Osteoblast (primary cell): ENCODE results near the gene AIFM2. TPM values are rescaled to one million over a fixed set of nuclear protein-coding genes. Genes with fewer than 3 reads are reported as not detected.

ENCODE experiments used
- DNase-seq: peaks from one replicate; pipeline ENCODE4 v3.0.0; 2011; ENCODE audit warnings: low spot score, mixed read lengths; ENCODE audit not compliant: insufficient read length; ENCODE audit errors: missing footprints
- H2AFZ ChIP-seq: 2 replicates; pipeline ENCODE4 v1.6.0; 2011; ENCODE audit warnings: mild to moderate bottlenecking, low read length
- H3K27ac ChIP-seq: 2 replicates; pipeline ENCODE4 v1.5.1; 2011; ENCODE audit warnings: mild to moderate bottlenecking, low read depth, low read length, moderate library complexity
- H3K27me3 ChIP-seq: 2 replicates; pipeline ENCODE4 v1.6.0; 2012; ENCODE audit warnings: mild to moderate bottlenecking, control low read depth, inconsistent platforms, low read length, moderate library complexity; ENCODE audit not compliant: insufficient read depth
- H3K36me3 ChIP-seq: 2 replicates; pipeline ENCODE4 v1.5.1; 2011; ENCODE audit warnings: mild to moderate bottlenecking, low read length, control low read depth, moderate library complexity; ENCODE audit not compliant: insufficient read depth
- H3K4me1 ChIP-seq: 2 replicates; pipeline ENCODE4 v1.5.1; 2011; ENCODE audit warnings: mild to moderate bottlenecking, low read length, control low read depth, moderate library complexity; ENCODE audit not compliant: insufficient read depth
- H3K4me2 ChIP-seq: 2 replicates; pipeline ENCODE4 v1.6.0; 2011; ENCODE audit warnings: mild to moderate bottlenecking, low read length; ENCODE audit not compliant: insufficient read depth
- H3K4me3 ChIP-seq: fragments of 200-600 bp; sonication (generic); 3 replicates; pipeline ENCODE4 v1.5.1; 2012; ENCODE audit warnings: mild to moderate bottlenecking, low read length, inconsistent platforms; ENCODE audit not compliant: insufficient read depth
- H3K79me2 ChIP-seq: 2 replicates; pipeline ENCODE4 v1.6.0; 2012; ENCODE audit warnings: mild to moderate bottlenecking, low read length, control low read depth, inconsistent platforms; ENCODE audit not compliant: insufficient read depth
- H3K9me3 ChIP-seq: 2 replicates; pipeline ENCODE4 v1.5.1; 2011; ENCODE audit warnings: low read depth, low read length, control low read depth
- H4K20me1 ChIP-seq: 2 replicates; pipeline ENCODE4 v1.6.0; 2012; ENCODE audit warnings: mild to moderate bottlenecking, low read length, control low read depth; ENCODE audit not compliant: insufficient read depth
- CTCF ChIP-seq: IDR thresholded peaks from 2 replicates; pipeline ENCODE4 v1.5.1; 2011; ENCODE audit warnings: mild to moderate bottlenecking, low read depth, low read length, moderate library complexity; ENCODE audit errors: extremely low read depth
- total RNA-seq: library from RNA; depleted of rRNA; stranded (reverse); fragments of >200 nt; gene quantifications from 2 replicates; pipeline ENCODE4 v1.2.3, GENCODE V29; 2012

The AIFM2 gene
- total RNA-seq, 1 donor = 14.8 TPM

- no peak for TF ChIP-seq CTCF
Observed at GRCh38 chr10:70117646-70118045, 15.0 kb downstream of the AIFM2 start.

DNA sequence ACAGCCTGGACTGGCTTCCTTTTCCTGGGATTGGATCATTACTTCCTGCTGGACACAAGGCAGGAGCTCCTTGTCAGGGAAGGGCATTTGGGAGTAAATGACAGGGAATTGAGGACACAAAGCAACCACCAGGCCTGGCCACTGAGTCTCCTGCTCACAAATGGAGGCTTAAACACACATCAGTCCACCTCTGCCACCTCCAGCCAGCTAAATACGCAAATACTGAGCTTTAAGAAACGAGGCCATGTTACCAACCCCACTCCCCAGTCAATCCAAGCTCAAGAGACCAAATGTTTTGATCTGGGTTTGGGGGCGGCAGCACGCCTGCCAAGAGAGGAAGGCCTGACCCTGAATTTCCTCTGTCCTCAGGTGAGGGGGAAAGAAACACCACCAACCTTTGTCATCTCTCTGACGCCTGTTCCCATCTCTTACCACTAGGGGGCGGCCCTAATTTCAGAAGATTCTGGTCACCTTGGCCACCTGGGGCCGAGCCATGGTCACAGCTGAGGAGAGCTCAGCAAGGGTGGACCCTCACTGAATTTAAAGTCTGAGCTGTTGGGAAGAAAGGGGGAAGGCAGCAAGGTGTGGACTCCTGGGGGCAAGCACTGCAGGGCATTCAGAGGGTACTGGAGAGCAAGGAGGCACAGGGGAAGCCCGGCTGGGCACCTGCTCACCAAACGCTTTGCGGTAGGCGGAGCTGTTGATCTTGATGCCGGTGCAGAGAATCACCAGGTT, 16.5 kb downstream of the AIFM2 start:
- H3K27ac ChIP-seq = no peak overlapping the region
- peak; percentile 88 for TF ChIP-seq CTCF
- H4K20me1 ChIP-seq = peaks cover 11% of the 10 kb centered on the region
- DNase-seq = no peak
- H2AFZ ChIP-seq = no peak overlapping the region
- peaks cover 44% of the 10 kb centered on the region for H3K36me3 ChIP-seq
- no peak overlapping the region for H3K4me2 ChIP-seq
- H3K4me1 ChIP-seq = no peaks in the 10 kb centered on the region
- no peaks in the 10 kb centered on the region for H3K79me2 ChIP-seq
- H3K27me3 ChIP-seq = no peaks in the 10 kb centered on the region
- no peaks in the 10 kb centered on the region for H3K9me3 ChIP-seq
- no peak overlapping the region for H3K4me3 ChIP-seq

More at GRCh38 chr10:70117646-70118045, 15.0 kb downstream of the AIFM2 start:
- Histone ChIP-seq H2AFZ (no peak overlapping the region), H3K9me3 (no peaks in the 10 kb centered on the region), H3K4me2 (no peak overlapping the region), H3K27me3 (no peaks in the 10 kb centered on the region), H3K27ac (no peak overlapping the region), H3K79me2 (no peaks in the 10 kb centered on the region), H3K4me3 (no peak overlapping the region), H4K20me1 (peaks cover 11% of the 10 kb centered on the region), H3K36me3 (peaks cover 41% of the 10 kb centered on the region), H3K4me1 (no peaks in the 10 kb centered on the region)
- DNase-seq = no peak

- no peak overlapping the region for H2AFZ ChIP-seq
- H3K4me2 ChIP-seq = no peak overlapping the region
- no peaks in the 10 kb centered on the region for H3K4me1 ChIP-seq
- no peak overlapping the region for H3K27ac ChIP-seq
- no peak overlapping the region for H3K4me3 ChIP-seq
- no peak for TF ChIP-seq CTCF
- H3K79me2 ChIP-seq = no peaks in the 10 kb centered on the region
- no peaks in the 10 kb centered on the region for H3K9me3 ChIP-seq
- H3K36me3 ChIP-seq = peaks cover 43% of the 10 kb centered on the region
- peaks cover 11% of the 10 kb centered on the region for H4K20me1 ChIP-seq
- no peaks in the 10 kb centered on the region for H3K27me3 ChIP-seq
- DNase-seq = no peak
Observed at GRCh38 chr10:70114902-70115301, 17.7 kb downstream of the AIFM2 start.

GRCh38 chr10:70112071-70112470, 20.6 kb downstream of the AIFM2 start:
- H3K79me2 ChIP-seq = no peaks in the 10 kb centered on the region
- peaks cover 11% of the 10 kb centered on the region for H4K20me1 ChIP-seq
- H3K4me2 ChIP-seq = no peak overlapping the region
- H3K27me3 ChIP-seq = no peaks in the 10 kb centered on the region
- peaks cover 28% of the 10 kb centered on the region for H3K36me3 ChIP-seq
- H3K9me3 ChIP-seq = no peaks in the 10 kb centered on the region
- no peak overlapping the region for H3K4me3 ChIP-seq
- DNase-seq = no peak
- no peaks in the 10 kb centered on the region for H3K4me1 ChIP-seq
- H2AFZ ChIP-seq = no peak overlapping the region
- TF ChIP-seq CTCF = no peak
- no peak overlapping the region for H3K27ac ChIP-seq
